ENCODE data around the gene CAMK2A. TPM values are rescaled to one million over a fixed set of nuclear protein-coding genes. Genes with fewer than 3 reads are reported as not detected.

CAMK2A gene
- total RNA-seq, 1 donor from 2014 or later: 4.0 TPM

GRCh38 chr5:150241298-150242160, 48.0 kb downstream of the CAMK2A start:
- Mint-ChIP-seq H3K4me1 (peaks cover 13% of the 10 kb centered on the region), H3K27me3 (ENCODE audit: low read depth) (no peaks in the 10 kb centered on the region), H3K36me3 (no peaks in the 10 kb centered on the region), H3K27ac (peak overlapping the region; percentile 41), H3K9me3 (no peaks in the 10 kb centered on the region), H3K4me3 (no peak overlapping the region)
- no peak for TF ChIP-seq CTCF (IDR thresholded peaks at IDR 0.05; ENCODE audit: unreplicated experiment)
- DNase-seq (ENCODE audit: low spot score in 2 of 2, unreplicated experiment in 2 of 2): no peak

- H3K4me3 Mint-ChIP-seq: no peak overlapping the region
- H3K4me1 Mint-ChIP-seq: peaks cover 11% of the 10 kb centered on the region
- H3K36me3 Mint-ChIP-seq: no peaks in the 10 kb centered on the region
- TF ChIP-seq CTCF (IDR thresholded peaks at IDR 0.05; ENCODE audit: unreplicated experiment): no peak
- no peaks in the 10 kb centered on the region for H3K27me3 Mint-ChIP-seq (ENCODE audit: low read depth)
- no peaks in the 10 kb centered on the region for H3K9me3 Mint-ChIP-seq
- DNase-seq (ENCODE audit: low spot score in 2 of 2, unreplicated experiment in 2 of 2): no peak
- no peak overlapping the region for H3K27ac Mint-ChIP-seq
Measured at GRCh38 chr5:150239794-150240122, 49.8 kb downstream of the CAMK2A start.

DNA sequence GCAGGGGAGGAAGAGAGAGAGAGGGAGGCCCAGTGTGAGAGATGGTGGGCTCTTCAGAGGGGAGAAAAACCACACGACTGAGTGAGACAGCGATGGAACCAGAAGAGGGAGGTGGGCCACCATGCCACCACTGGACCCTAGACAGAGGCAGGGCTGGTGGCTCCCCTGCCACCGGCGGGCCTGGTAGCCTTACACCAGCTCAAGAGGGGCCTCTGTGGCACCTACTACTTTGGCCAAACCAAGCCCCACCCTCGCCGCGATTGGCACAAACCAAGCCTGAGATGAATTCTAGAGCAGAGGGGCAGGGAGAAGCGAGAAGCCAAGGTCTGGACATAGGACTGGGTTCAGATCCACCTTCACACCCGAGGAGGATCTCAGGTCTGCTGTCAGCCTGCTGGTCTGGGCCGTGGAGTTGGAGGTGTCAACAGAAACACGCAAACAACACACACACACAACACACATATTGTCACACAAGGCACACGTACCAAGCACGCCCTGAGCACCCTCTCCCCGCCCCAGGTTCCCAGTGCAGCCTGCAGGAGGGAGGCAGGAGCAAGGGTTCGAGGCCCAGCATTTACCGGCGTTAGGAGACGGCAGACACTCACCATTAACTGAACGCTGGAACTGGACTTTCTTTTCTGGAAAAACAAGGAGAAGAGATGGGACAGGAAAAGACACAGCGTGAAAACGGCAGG, 50.3 kb downstream of the CAMK2A start:
- TF ChIP-seq CTCF (IDR thresholded peaks at IDR 0.05; ENCODE audit: unreplicated experiment): no peak
- no peak for DNase-seq (ENCODE audit: low spot score in 2 of 2, unreplicated experiment in 2 of 2)
- Mint-ChIP-seq H3K9me3 (no peaks in the 10 kb centered on the region), H3K27me3 (ENCODE audit: low read depth) (no peaks in the 10 kb centered on the region), H3K4me1 (peaks cover 11% of the 10 kb centered on the region), H3K4me3 (no peak overlapping the region), H3K36me3 (no peaks in the 10 kb centered on the region), H3K27ac (no peak overlapping the region)

- TF ChIP-seq CTCF (IDR thresholded peaks at IDR 0.05; ENCODE audit: unreplicated experiment): no peak
- H3K27me3 Mint-ChIP-seq (ENCODE audit: low read depth): no peaks in the 10 kb centered on the region
- H3K27ac Mint-ChIP-seq: no peak overlapping the region
- peaks cover 9% of the 10 kb centered on the region for H3K4me1 Mint-ChIP-seq
- H3K9me3 Mint-ChIP-seq: no peaks in the 10 kb centered on the region
- no peak for DNase-seq (ENCODE audit: low spot score in 2 of 2, unreplicated experiment in 2 of 2)
- no peak overlapping the region for H3K4me3 Mint-ChIP-seq
- no peaks in the 10 kb centered on the region for H3K36me3 Mint-ChIP-seq
Measured at GRCh38 chr5:150238646-150239045, 50.9 kb downstream of the CAMK2A start.

- TF ChIP-seq CTCF (IDR thresholded peaks at IDR 0.05; ENCODE audit: unreplicated experiment): no peak
- no peaks in the 10 kb centered on the region for H3K36me3 Mint-ChIP-seq
- no peaks in the 10 kb centered on the region for H3K9me3 Mint-ChIP-seq
- no peaks in the 10 kb centered on the region for H3K27me3 Mint-ChIP-seq (ENCODE audit: low read depth)
- H3K4me3 Mint-ChIP-seq: no peak overlapping the region
- H3K27ac Mint-ChIP-seq: no peak overlapping the region
- peaks cover 9% of the 10 kb centered on the region for H3K4me1 Mint-ChIP-seq
- no peak for DNase-seq (ENCODE audit: low spot score in 2 of 2, unreplicated experiment in 2 of 2)
Measured at GRCh38 chr5:150236981-150237754, 52.4 kb downstream of the CAMK2A start.
